WI38 (cell line): Measurements from ENCODE around the gene PITX1.
A peak's percentile ranks its signal among the peaks of the same experiment; 100 is the strongest.

Source experiments
- H3K4me3 ChIP-seq: 2 replicates; pipeline ENCODE4 v1.5.1; 2011; ENCODE audit warnings: low read depth, mild to moderate bottlenecking, control low read depth, low read length
- CTCF ChIP-seq: IDR thresholded peaks from 2 replicates; pipeline ENCODE4 v1.5.1; 2012; ENCODE audit warnings: low read depth, mild to moderate bottlenecking, control low read depth, low read length

Gene PITX1

GRCh38 chr5:135040333-135041144 lies 6.5 kb upstream of the PITX1 start:
- H3K4me3 ChIP-seq, result no peak overlapping the region
- TF ChIP-seq CTCF, result no peak

GRCh38 chr5:135040034-135040332 lies 6.0 kb upstream of the PITX1 start:
- TF ChIP-seq CTCF, result no peak
- no peak overlapping the region for H3K4me3 ChIP-seq

- no peak for TF ChIP-seq CTCF
Observed at GRCh38 chr5:135039271-135040033, 5.4 kb upstream of the PITX1 start.

GRCh38 chr5:135038813-135039270 lies 4.8 kb upstream of the PITX1 start:
- H3K4me3 ChIP-seq, result peak overlapping the region; percentile 44
- TF ChIP-seq CTCF, result no peak

More at GRCh38 chr5:135039271-135040033, 5.4 kb upstream of the PITX1 start:
- H3K4me3 ChIP-seq, result peak overlapping the region; percentile 44

- no peak for TF ChIP-seq CTCF
- peak overlapping the region; percentile 44 for H3K4me3 ChIP-seq
Observed at GRCh38 chr5:135038205-135038812, 4.3 kb upstream of the PITX1 start.

- no peak overlapping the region for H3K4me3 ChIP-seq
- TF ChIP-seq CTCF, result no peak
Observed at GRCh38 chr5:135037519-135038204, 3.6 kb upstream of the PITX1 start.
